ENCODE results near the gene AUNIP.

The AUNIP gene

DNA sequence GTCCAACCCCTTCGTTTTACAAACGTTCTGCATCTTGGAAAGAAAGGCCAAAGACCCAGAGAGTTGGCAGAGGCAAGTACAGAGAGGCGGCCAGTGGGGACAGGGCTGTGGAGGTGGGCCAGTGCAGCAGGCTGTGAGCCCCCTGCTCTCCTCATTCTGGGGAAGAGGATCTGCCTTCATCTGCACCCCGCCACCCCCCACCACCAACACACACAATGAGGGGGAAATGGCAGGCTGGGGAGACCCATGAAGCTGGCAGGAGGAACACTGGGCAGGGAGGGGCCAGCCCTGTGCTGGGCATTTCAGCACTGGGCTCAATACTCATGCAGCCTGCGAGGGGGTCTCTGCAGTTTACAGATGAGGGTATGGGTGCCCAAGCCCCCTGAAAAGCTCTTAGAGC lies 32.3 kb upstream of the AUNIP start:
- no peak for TF ChIP-seq POLR2A (IDR thresholded peaks at IDR 0.05; ENCODE audit: extremely low read depth, insufficient read length)
- TF ChIP-seq, protein P1, sequence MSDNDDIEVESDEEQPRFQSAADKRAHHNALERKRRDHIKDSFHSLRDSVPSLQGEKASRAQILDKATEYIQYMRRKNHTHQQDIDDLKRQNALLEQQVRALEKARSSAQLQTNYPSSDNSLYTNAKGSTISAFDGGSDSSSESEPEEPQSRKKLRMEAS (IDR thresholded peaks at IDR 0.05; ENCODE audit: low read depth, low read length), result no peak
- TF ChIP-seq, protein P2, sequence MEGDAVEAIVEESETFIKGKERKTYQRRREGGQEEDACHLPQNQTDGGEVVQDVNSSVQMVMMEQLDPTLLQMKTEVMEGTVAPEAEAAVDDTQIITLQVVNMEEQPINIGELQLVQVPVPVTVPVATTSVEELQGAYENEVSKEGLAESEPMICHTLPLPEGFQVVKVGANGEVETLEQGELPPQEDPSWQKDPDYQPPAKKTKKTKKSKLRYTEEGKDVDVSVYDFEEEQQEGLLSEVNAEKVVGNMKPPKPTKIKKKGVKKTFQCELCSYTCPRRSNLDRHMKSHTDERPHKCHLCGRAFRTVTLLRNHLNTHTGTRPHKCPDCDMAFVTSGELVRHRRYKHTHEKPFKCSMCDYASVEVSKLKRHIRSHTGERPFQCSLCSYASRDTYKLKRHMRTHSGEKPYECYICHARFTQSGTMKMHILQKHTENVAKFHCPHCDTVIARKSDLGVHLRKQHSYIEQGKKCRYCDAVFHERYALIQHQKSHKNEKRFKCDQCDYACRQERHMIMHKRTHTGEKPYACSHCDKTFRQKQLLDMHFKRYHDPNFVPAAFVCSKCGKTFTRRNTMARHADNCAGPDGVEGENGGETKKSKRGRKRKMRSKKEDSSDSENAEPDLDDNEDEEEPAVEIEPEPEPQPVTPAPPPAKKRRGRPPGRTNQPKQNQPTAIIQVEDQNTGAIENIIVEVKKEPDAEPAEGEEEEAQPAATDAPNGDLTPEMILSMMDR (IDR thresholded peaks at IDR 0.05; ENCODE audit: low read depth, low read length), result no peak
- TF ChIP-seq MYC (IDR thresholded peaks at IDR 0.05; ENCODE audit: low read depth, low read length), result no peak
- H3K4me3 ChIP-seq (ENCODE audit: low read depth, low read length), result no peak overlapping the region
- DNase-seq (ENCODE audit: low read depth), result no peak

DNA sequence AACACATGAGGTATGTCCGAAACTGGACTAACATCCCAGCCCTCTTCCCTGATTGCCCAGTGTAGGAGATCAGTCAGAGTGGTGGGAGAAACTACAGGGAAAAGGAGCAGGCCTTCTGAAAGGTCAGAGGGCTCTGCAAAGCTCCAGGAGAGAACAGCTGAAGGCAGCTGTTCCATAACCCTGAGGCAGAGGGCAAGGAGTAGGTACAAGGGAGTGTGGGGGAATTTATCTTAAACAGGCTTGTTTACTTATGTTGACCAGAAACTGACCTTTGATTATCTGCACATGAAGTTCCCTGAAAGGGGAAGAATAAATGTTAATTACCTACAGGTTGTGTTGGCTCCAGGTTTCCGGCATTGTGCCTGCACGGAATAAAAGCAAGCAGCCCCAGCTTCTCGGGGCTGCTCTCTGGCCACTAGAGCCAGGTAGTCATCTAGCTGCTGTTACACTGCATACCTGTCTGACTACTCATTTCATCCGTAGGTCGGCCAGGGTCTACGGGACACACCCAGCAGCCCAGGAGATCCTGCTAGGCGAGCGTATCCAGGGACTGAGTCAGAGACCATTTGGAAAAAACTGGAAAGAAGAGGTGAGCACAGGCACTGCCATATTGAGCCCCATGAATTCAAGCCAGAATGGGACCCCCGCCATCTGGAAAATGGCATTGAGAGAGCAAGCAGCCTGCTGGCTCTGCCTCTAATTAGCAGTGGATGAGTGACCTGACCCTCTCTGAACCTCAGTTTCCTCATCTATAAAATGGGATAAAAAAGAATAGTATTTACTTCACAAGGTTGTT lies 31.2 kb upstream of the AUNIP start:
- TF ChIP-seq MYC (IDR thresholded peaks at IDR 0.05; ENCODE audit: low read depth, low read length), result no peak
- TF ChIP-seq, protein P1 (IDR thresholded peaks at IDR 0.05; ENCODE audit: low read depth, low read length), result no peak
- TF ChIP-seq POLR2A (IDR thresholded peaks at IDR 0.05; ENCODE audit: extremely low read depth, insufficient read length), result no peak
- DNase-seq (ENCODE audit: low read depth), result no peak
- H3K4me3 ChIP-seq (ENCODE audit: low read depth, low read length), result no peak overlapping the region

DNA sequence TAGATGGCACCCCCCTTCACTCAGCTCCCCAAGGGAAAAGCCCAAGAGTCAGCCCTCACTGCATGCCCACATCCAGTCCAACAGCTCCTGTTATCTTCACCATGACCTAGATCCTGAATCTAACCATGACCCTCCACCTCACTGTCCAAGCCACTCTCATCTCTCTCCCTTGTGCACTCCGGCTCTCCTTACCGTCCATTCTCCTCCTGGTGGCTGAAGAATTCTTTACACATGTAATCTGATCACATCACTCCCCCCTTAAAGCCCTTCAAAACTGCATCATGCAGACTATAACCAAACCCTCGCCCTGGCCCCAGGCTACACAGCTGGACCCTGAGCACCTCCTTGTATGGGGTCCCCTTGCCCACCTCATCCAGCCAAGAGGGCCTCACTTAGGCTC lies 30.2 kb upstream of the AUNIP start:
- DNase-seq (ENCODE audit: low read depth), result no peak
- TF ChIP-seq, protein P1 (IDR thresholded peaks at IDR 0.05; ENCODE audit: low read depth, low read length), result no peak
- no peak for TF ChIP-seq POLR2A (IDR thresholded peaks at IDR 0.05; ENCODE audit: extremely low read depth, insufficient read length)
- H3K4me3 ChIP-seq (ENCODE audit: low read depth, low read length), result no peak overlapping the region

DNA sequence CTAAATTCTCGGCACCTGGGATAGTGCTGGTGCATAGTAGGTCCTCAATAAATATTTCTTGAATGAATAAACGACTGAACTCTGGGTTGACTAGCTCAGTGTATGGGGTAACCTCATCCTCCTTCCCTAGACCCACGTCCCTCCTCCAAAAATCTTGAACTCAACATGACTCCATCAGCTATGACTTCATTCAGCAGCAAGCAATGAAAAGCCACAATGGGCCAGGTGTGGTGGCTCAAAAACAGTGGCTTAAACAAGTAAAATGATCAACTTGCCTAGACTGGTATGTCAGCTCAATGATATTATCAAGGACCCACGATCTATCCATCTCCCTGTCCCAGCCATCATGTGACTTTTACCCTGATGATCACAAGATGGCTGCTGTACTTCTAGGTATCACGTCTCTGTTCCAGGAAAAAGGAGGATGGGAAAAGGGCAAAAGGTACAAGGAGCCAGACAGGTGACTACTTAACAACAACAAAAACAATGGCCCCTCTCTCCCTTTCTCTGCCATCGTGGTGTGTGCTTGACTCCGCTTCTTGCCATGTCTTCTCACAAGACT lies 29.2 kb upstream of the AUNIP start:
- no peak for DNase-seq (ENCODE audit: low read depth)
- TF ChIP-seq, protein P2 (IDR thresholded peaks at IDR 0.05; ENCODE audit: low read depth, low read length), result no peak
- TF ChIP-seq, protein P1 (IDR thresholded peaks at IDR 0.05; ENCODE audit: low read depth, low read length), result no peak
- TF ChIP-seq POLR2A (IDR thresholded peaks at IDR 0.05; ENCODE audit: extremely low read depth, insufficient read length), result no peak
- no peak for TF ChIP-seq MYC (IDR thresholded peaks at IDR 0.05; ENCODE audit: low read depth, low read length)

DNA sequence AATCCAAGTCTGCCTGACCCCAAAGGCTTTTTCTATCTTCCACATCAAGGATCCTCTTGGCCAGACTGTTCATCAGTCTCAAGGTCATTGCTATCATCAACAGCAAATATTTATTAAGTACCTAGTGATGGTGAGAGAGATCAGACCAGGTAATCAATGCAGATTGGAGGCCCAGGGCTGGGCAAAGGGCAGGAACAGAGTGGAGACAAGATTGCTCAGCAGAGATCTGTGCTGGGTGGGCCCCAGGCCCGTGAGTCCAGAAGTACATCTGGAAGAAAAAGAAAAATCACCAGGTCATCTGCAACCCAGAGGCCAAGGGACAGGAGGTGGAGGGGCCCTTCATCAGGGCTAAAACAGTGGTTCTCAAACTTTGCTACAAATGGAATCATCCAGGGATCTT lies 26.3 kb upstream of the AUNIP start:
- no peak overlapping the region for H3K4me3 ChIP-seq (ENCODE audit: low read depth, low read length)
- no peak for DNase-seq (ENCODE audit: low read depth)
- TF ChIP-seq, protein P2 (IDR thresholded peaks at IDR 0.05; ENCODE audit: low read depth, low read length), result no peak
- TF ChIP-seq, protein P1 (IDR thresholded peaks at IDR 0.05; ENCODE audit: low read depth, low read length), result no peak
- no peak for TF ChIP-seq POLR2A (IDR thresholded peaks at IDR 0.05; ENCODE audit: extremely low read depth, insufficient read length)

More for the DNA sequence above, 29.2 kb upstream of the AUNIP start:
- no peak overlapping the region for H3K4me3 ChIP-seq (ENCODE audit: low read depth, low read length)

DNA sequence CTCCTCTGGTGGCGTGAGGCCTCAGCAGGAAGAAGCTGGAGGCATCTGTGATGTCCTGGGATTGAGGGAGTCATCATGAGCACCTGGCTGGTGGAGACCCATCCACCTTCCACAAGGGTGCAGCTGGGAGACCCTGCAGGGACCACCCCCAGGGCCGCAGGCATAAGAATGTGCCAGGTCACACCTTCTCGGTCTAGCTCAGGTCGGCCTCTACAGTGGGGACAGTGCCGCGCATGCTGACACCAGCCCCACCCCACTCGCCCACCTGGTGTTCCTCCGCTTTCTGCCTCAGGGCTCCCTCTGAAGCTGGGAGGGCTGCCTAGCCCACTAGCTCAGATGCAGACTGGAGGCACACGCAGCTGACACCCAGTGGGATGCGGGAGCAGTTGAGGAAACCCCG lies 22.0 kb upstream of the AUNIP start:
- no peak for DNase-seq (ENCODE audit: low read depth)
- no peak overlapping the region for H3K4me3 ChIP-seq (ENCODE audit: low read depth, low read length)
- TF ChIP-seq, protein P1 (IDR thresholded peaks at IDR 0.05; ENCODE audit: low read depth, low read length), result no peak
- no peak for TF ChIP-seq POLR2A (IDR thresholded peaks at IDR 0.05; ENCODE audit: extremely low read depth, insufficient read length)
- no peak for TF ChIP-seq MYC (IDR thresholded peaks at IDR 0.05; ENCODE audit: low read depth, low read length)
- TF ChIP-seq, protein P2 (IDR thresholded peaks at IDR 0.05; ENCODE audit: low read depth, low read length), result no peak
